ENCODE results near the gene PGF.
"Not testable (repeated sequence)": the region's sequence is repeated elsewhere in the genome, so short reads cannot be mapped to it uniquely, and the experiment has no call there.

The PGF gene

DNA sequence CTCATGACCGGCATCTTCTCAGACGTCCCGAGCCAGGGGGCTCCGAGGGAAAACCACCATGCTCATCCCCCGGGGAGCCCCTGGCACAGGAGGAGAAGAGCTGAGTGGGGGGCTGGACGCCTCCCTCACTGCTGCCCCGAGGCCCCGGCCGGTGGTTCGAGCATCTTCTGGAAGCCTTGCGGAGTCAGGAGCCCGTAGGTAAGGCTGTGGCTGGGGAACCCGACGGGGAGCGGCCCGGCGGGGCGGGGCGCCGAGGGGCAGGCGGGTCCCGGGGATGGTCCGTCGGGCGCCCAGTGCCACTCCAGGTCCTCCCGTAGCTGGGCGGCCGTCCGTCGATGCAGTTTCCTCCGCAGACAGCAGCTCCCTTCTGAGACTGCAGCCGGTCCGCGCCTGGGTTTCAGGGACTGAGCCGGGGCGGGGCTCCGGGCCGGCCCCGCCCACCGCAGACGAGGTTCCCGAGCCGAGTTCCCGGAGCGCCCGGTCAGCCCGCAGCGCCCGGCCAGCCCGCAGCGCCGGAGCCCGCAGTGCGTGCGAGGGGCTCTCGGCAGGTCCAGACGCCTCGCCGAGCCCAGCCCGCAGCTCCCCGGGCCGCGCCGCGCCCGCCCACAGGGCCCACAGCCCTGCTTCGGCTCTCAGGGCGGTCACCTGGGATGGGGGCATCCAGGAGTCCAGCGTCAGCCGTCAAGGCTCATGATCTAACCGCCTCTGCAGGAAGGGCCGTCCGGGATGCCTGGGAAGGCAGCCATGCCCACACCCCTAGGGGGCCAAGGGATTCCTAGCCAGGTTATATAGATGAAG is at the start of gene PGF:
Gene PGF (minus strand): TSS at position 369 of the 798 bp plus-strand sequence. CDS start 355 bp downstream, at position 14.
- DNase-seq (ENCODE audit: low spot score) = no peak

DNA sequence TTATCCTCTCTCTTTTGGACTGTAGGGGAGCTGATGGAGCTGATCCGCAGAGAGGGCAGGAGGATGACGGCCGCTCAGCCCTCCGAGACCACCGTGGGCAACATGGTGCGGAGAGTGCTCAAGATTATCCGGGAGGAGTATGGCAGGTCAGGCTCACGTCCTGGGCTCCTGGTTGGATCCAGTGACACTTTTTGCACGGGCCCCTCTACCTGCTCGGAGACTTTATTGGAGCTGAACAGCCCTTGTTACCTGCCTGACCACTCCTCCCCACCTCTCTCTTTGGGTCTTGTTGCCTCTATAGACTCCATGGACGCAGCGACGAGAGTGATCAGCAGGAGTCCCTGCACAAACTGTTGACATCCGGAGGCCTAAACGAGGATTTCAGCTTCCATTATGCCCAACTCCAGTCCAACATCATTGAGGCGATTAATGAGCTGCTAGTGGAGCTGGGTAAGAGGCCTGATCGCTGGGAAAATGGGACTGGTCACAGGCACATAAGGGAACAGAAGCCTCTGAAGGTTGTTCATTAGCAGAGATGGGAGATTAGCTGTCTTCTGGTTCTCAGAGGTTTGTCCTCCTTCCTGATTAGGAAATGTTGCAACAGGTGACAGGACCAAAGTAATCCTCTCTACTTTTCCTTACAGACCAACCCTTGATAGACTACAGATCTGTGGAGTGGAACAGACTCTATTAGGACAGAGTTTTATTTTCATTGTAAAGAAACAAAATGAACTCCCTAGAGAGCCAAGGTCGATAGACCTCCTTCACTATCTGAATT is 48.0 kb upstream of the PGF start:
- no peak for DNase-seq (ENCODE audit: low spot score)

DNA sequence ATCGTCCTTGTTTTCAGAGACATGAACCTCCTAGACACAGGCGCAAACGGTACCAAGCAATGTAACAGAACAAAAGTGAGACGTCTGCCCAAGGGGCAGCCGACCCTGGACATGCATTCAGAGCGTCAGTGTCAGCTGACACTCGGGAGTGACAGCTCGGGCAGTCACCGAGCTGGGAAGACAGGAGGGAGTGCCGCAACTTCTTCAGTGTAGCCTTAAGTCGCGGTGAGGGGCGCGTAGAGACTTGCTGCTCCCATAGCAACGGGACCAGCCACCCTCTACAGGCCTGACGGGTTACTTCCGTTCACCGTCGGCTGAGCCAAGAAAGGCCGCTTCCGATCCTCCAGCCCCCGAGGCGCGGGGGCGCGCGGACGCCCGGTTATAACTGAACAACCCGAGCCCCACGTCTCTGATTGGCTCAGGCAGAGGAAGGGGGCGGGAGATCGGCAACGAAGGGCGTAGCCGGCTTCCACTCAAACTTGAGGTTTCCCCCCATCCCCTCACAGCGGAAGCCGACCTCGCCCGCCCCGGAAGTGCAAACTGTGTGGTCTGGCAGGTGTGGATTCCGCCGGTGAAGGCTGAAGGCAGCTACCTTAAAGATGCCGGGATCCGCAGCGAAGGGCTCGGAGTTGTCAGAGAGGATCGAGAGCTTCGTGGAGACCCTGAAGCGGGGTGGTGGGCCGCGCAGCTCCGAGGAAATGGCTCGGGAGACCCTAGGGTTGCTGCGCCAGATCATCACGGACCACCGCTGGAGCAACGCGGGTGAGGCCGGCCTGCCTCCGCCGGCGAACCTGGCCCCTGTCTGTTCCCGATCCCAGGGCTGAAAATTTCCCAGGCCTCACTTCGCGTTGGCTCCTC is 47.2 kb upstream of the PGF start, which contains the start of gene EIF2B2:
Gene EIF2B2 (plus strand): TSS at position 530 of the 858 bp plus-strand sequence. CDS start 70 bp downstream, at position 600.
- peak; percentile 99 for DNase-seq (ENCODE audit: low spot score)

DNA sequence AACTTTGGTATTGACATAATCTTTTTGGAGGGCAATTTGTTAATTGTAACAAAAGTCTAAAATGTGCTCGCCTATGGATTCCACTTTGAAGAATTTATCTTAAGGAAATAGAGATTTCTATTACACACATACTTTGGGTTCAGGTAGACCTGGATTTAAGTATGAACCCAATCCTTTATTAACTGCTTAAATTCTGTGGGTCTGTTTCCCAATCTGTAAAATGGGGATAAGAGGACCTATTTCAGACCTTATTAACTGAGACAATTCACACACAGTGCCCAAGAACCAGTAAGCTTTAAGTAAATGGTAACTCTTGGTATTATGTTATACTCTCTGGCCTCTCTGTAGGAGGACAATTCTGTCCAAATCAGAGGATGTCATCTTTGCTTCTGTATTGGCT is 46.5 kb upstream of the PGF start:
- no peak for DNase-seq (ENCODE audit: low spot score)

DNA sequence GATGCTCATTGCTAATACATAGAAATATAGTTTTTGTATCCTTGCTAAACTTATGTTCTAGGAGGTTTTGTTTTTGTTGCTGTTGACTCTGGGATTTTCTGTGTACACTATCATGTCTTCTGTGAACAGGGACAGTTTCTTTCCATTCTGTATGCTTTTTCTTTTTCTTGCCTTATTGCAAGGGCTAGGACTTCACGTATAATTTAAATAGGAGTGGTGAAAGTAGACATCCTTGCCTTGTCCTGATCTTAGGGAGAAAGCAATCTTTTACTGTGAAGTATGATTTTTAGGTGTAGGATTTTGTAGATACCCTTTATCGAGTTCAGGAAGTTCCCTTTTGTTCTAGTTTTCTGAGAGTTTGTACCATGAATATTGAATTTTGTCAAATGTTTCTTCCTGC is 45.9 kb upstream of the PGF start:
- DNase-seq (ENCODE audit: low spot score) = no peak

DNA sequence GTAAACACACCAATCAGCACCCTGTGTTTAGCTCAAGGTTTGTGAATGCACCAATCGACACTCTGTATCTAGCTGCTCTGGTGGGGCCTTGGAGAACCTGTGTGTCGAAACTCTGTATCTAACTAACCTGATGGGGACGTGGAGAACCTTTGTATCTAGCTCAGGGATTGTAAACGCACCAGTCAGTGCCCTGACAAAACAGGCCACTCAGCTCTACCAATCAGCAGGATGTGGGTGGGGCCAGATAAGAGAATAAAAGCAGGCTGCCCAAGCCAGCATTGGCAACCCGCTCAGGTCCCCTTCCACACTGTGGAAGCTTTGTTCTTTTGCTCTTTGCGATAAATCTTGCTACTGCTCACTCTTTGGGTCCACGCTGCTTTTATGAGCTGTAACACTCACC is 40.4 kb upstream of the PGF start:
- not testable (repeated sequence) for DNase-seq (ENCODE audit: low spot score)

DNA sequence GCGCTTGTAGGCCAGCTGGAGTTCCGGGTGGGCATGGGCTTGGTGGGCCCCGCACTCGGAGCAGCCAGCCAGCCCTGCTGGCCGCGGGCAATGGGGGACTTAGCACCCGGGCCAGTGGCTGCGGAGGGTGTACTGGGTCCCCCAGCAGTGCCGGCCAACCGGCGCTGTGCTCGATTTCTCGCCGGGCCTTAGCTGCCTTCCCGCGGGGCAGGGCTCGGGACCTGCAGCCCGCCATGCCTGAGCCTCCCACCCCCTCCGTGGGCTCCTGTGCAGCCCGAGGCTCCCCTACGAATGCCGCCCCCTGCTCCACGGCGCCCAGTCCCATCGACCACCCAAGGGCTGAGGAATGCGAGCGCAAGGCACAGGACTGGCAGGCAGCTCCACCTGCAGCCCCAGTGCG is 38.8 kb upstream of the PGF start:
- not testable (repeated sequence) for DNase-seq (ENCODE audit: low spot score)

DNA sequence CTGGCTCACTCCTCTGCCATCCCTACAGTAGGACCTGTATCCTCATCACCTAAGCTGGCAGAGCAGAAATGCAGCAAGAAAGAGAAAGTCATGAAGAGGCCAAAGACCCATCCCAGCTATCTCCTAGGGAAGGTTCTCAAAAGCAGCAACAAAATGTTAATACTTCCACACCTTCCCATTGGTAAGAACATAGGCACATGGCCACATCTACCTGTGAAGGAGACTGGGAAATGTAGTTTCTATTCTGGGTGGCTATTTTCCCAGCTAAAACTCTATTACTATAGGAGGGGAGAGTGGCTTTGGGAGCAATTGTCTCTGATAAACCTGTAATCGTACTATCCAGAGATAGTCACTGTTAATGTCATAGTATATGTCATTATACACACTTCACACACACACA is 33.6 kb upstream of the PGF start:
- no peak for DNase-seq (ENCODE audit: low spot score)

DNA sequence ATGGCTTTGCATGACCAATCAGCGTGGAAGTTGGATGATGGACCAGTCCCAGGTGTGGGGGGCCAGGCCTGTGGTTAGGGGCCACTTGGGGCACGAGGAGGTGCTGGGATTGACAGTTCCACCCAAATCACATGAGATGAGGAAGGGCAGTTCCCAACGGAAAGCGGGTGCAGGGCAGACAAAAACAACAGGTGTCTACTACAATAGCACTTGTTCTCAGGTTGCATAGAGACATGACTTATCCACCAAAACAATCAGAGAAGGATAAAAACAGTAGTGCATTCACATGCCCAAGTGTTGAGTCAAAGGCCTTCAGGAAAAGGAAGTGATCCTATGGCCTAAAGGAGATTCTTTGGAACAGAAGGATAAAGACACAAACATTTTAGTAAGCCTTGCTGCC is 32.7 kb upstream of the PGF start:
- DNase-seq (ENCODE audit: low spot score) = no peak

DNA sequence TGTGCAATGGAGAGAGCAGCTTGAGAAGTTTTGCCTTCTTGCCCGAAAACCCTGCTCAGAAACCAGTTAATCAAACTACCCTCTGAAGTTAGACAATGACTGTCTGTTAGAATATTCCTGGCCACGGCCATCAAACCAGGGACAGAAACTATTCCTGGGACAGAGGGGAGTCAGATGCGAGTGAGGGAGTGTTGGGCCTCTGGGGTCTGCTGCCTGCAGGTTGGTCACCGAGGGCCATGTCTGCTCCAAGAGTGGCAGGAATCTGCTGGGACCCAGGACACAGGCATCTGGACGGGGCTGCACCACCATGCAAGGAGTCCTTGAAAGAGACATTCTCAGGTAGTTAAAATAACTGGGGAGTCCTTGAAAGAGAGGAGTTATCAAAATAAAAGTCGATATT is 30.4 kb upstream of the PGF start:
- no peak for DNase-seq (ENCODE audit: low spot score)

DNA sequence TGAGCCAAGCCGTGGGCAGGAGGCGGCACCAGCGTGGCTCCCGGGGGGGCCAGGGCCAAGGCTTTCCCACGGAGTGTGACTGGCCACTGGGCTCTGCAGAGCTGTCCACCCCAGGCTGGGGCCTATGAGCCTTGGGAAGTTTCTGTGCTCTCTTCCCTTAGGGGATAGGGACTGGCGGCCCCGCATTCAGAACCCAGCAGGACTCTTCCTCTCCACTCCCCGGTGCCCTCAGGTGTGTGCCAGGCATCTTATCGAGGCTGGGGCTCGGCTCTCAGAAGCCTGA is 29.6 kb upstream of the PGF start:
- no peak for DNase-seq (ENCODE audit: low spot score)

DNA sequence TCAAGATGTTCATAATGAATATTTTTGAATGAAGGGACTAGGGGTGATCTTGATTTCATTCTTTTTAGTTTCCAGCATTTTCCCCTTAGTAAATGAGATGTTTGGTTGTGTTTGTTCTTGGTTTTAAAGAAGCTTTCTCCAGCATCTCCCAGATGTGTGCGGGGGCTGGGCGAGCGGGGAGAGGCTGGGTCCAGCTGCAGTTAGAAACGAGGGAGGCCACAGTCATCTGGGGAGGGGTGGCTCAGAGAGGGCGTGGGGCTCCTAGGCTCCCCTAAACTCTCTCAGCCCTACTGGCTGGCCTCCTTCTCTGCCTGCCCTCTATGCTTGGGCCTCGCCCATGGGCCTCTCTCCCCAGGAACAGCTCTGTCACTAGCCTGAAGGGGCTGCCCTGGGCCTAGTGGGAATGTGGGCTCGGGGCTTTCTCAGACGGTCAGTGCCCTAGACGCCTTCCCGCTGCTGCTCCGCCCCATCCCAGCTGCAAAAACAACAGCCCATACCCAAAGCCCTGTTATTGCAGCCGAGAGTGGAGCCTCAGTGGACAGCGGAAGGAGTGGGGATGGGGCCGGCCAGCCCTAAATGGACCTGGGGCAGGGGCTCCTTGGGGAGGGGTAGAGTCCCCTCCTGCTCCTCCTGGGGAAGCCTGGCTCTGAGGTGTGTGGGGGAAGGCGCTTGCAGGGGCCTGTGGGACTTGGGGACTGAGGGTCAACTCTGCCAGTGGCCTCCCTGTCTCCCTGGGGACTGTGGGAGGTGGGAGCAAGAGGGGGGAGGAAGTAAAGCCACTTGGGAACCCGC is 29.0 kb upstream of the PGF start:
- DNase-seq (ENCODE audit: low spot score) = no peak

DNA sequence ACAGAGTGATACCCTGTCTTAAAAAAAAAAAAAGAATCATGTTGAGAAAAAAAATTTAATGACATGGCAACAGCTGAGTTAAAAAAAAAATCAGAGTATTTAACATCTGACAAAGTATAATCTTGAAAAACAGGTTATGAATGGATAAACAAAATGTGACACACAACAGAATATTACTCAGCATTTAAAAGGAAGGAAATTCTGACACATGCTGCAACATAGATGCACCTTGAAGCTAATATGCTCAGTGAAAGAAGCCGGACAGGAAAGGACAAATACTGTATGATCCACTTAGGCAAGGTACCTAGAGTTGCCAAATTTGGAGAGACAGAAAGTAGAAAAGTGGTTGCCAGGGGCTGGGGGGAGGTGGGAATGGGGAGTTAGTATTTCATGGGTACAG is 27.9 kb upstream of the PGF start:
- DNase-seq (ENCODE audit: low spot score) = no peak

DNA sequence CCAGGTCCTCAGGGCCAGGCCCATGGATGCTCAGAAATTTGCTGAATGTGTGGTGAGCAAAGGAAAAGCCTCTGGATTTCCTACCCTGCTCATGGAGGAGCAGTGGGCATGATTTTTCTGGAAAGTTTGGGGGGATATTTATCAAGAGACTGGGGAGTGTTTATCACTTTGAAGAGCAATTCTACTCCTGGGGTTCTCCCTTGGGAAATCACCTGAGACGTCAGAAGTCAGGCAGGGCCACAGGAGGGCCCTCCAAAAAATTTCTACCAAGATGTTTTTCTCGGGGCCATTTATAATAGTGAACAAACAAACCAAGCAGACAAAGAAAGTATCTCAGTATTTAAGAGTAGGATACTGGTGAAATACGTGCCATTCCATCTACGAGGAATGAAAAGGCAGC is 27.3 kb upstream of the PGF start:
- DNase-seq (ENCODE audit: low spot score) = no peak

DNA sequence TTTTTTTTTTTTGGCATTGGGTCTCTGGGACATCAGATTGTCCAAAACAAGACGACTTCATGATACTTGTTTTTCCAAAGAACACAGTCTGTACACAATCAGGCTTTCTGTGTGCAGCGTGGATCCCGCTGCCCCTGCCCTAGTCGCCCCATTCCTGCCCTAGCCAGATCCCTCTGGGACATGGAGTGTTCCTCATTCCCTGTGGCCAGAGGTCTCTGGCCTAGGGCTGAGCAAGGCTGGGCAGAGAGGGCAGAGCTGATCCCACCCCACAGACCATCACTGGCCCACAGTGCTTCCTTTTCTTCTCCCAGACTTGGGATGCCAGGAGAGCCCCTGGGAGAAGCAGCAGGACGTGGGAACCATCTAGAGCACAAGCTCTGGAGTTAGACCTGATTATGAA is 26.4 kb upstream of the PGF start:
- DNase-seq (ENCODE audit: low spot score) = no peak

DNA sequence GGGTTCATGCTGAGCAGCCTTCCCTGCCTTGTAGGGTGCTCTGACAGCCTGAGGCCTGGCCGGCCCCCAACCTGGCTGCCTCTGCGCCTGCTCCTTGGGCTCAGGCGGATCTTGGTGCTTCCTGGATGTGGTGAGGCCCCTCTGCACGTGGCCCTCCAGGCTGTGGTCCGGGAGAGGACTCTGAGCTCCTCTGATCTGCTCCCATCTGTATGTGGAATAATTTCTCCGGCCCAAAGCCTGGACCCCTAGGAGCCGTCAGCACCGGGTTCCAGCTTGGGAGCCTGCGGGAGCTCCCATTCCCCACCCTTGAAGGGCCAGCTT is 26.0 kb upstream of the PGF start:
- DNase-seq (ENCODE audit: low spot score) = no peak

DNA sequence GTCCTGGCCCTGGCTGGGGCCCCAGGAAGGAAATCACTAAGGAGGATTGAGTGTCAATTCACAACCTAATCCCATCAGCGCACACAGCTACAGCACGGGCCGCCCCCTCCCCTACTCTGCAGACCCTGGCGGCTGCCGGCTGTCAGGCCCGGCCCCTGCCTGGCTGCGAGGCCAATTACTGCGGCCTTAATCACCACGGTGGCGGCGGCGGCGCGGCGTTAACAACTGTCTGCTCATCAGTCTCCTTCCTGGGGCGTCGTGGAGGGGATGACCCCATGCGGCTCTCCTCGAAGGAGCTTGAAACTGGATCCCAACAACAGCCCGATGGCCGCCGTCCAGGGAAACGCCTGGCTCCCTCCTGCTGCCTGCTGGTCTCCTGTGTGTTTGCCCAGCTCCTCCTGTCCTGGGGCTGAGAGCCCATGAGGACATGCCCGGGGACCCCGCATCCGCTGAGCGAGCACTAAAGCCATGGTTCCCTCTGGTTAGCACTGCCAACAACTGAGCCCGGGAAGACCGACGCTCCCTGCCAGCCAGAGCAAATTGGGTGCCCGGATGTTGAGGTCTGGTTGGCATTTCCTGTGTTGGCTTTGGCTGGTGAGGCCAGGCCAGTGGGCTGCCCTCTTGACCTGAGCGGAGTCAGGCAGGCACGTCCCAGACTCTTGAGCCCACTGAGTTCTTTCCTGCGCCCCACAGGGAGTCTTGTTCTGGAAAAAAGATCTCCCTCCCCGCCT is 25.5 kb upstream of the PGF start:
- DNase-seq (ENCODE audit: low spot score) = no peak

DNA sequence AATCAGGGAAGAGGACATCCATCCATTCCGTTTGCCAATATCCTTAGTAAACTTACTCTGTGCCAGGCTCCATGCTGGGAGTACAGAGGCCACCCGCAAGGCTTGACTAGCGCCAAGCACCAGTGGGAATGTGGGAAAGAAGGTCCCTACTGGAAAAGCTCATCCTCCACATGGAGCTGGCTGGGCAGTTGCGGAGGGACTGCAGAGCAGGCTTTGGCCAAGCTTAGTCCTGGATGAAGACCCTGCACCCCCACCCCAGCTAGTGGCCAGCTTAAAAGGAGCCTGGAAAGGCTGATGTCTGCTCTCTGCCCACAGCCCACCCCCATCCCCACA is 25.0 kb upstream of the PGF start:
- no peak for DNase-seq (ENCODE audit: low spot score)

DNA sequence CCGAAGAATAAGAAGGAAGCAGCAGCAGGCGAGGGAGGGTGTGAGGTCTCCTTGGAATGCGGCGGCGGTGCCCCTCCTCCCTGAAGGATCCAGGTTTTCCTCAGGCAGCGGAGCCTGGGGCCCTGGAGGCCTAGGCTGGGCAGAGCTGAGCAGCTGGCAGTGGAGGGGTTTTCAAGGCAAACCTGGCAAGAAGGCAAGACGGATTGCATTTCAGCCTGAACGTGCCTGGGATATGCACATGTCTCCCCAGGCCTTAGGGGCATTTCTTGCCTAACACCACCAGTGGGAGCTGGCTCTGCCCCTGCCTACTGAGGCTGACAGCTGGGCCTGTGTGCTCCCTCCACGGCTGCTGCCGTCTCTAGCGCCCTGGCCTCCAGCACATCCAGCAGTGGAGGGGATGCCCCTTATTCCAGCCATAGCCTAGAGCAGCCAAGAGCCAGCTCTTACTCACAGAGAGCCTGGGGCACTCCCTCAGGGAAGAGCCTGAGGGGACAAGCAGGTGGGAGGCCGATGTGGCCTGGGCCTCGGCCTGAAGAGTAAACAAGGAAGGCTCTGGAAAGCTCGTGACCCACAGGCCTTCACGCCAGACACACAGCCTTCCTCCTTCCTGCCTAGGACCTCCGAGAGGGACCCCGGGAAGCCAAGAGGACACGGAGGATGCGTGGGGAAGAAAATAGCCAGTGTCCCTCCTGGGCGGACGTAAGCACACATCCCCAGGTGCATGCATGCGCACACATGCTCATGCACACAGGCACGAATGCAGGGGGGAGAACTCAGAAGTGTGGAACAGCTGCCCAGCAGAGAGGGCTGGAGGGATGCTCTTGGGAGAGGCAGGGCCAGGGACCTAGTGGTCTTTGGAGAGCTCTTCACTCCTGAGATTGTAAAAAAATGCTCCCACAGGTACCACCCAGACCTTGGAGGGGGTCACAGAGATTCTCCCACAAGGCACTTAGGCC is 24.3 kb upstream of the PGF start:
- peak; percentile 78 for DNase-seq (ENCODE audit: low spot score)

DNA sequence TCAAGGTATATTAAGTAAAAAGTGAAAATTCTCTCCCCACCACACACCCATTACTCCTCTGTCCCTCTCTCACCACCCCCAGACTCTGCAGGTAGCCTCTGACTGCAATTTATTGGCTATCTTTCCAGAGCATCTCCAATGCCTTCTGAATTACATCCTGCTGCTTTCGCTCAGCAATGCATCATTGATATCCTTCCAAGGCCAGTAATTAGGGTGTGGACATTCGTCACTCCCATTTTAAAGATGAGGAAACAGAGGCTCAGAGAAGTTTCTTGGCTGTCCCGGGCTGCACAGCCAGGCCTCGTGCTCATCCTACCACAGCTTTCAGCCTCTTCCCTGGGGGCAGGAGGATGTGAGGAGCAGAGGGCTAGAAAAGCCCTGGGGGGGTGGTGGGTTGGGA is 23.6 kb upstream of the PGF start:
- DNase-seq (ENCODE audit: low spot score) = no peak
